Loucy (cell line): ENCODE measurements around the gene SMPD2.

Experiments used
- H2AFZ ChIP-seq: fragments of 200-600 bp; sonication (generic); 2 replicates; pipeline ENCODE4 v1.6.0; 2016; ENCODE audit warnings: antibody characterized with exemption, mild to moderate bottlenecking, low read length, moderate library complexity
- H3F3A ChIP-seq: fragments of 200-600 bp; 2 replicates; pipeline ENCODE4 v1.6.0; 2016; ENCODE audit warnings: antibody characterized with exemption, low read depth, mild to moderate bottlenecking
- H3K27me3 ChIP-seq: fragments of 200-600 bp; sonication (generic); 2 replicates; pipeline ENCODE4 v1.6.1; 2014; ENCODE audit warnings: low read length, mild to moderate bottlenecking; ENCODE audit not compliant: insufficient read depth, poor library complexity, severe bottlenecking
- H3K36me3 ChIP-seq: fragments of 200-600 bp; sonication (generic); 2 replicates; pipeline ENCODE4 v1.6.1; 2016; ENCODE audit warnings: low read length; ENCODE audit not compliant: insufficient read depth
- H3K4me1 ChIP-seq: fragments of 200-600 bp; sonication (generic); 2 replicates; pipeline ENCODE4 v1.5.1; 2014; ENCODE audit warnings: low read length, mild to moderate bottlenecking; ENCODE audit not compliant: insufficient read depth, poor library complexity, severe bottlenecking
- H3K4me2 ChIP-seq: fragments of 200-600 bp; sonication (generic); 2 replicates; pipeline ENCODE4 v1.6.0; 2014; ENCODE audit warnings: antibody characterized with exemption, low read length, low read depth, mild to moderate bottlenecking; ENCODE audit not compliant: poor library complexity, severe bottlenecking
- H3K4me3 ChIP-seq: fragments of 200-600 bp; sonication (generic); 2 replicates; pipeline ENCODE4 v1.5.1; 2014; ENCODE audit warnings: low read length, mild to moderate bottlenecking, mixed read lengths; ENCODE audit not compliant: poor library complexity, severe bottlenecking
- H3K79me2 ChIP-seq: fragments of 200-600 bp; sonication (generic); 2 replicates; pipeline ENCODE4 v1.6.1; 2014; ENCODE audit warnings: low read length; ENCODE audit not compliant: insufficient read depth
- H3K9ac ChIP-seq: fragments of 200-600 bp; sonication (generic); 2 replicates; pipeline ENCODE4 v1.6.0; 2014; ENCODE audit warnings: mild to moderate bottlenecking, low read depth, low read length, moderate library complexity; ENCODE audit not compliant: poor library complexity, severe bottlenecking
- H3K9me2 ChIP-seq: fragments of 200-600 bp; sonication (generic); replicated peaks from 2 replicates; pipeline ENCODE4 v1.6.1; 2016; ENCODE audit warnings: low read depth, low read length, mixed read lengths
- H3K9me3 ChIP-seq: fragments of 200-600 bp; sonication (generic); 2 replicates; pipeline ENCODE4 v1.6.1; 2014; ENCODE audit warnings: mild to moderate bottlenecking, antibody characterized with exemption, low read length, low read depth; ENCODE audit not compliant: insufficient read depth
- H4K20me1 ChIP-seq: fragments of 200-600 bp; sonication (generic); 2 replicates; pipeline ENCODE4 v1.6.0; 2014; ENCODE audit warnings: antibody characterized with exemption, low read length, mild to moderate bottlenecking; ENCODE audit not compliant: insufficient read depth, poor library complexity, severe bottlenecking
- EZH2phosphoT487 ChIP-seq: fragments of 200-600 bp; IDR thresholded peaks from 2 replicates; pipeline ENCODE4 v1.6.1; 2018; ENCODE audit warnings: antibody characterized with exemption, mild to moderate bottlenecking, moderate library complexity, borderline replicate concordance
- TF ChIP-seq, protein P1 (sequence below): fragments of 200-600 bp; sonication (generic); conservative IDR thresholded peaks from 2 replicates; pipeline ENCODE4 v1.5.1; 2014; ENCODE audit warnings: mild to moderate bottlenecking, antibody characterized with exemption, low read length

The SMPD2 gene

DNA sequence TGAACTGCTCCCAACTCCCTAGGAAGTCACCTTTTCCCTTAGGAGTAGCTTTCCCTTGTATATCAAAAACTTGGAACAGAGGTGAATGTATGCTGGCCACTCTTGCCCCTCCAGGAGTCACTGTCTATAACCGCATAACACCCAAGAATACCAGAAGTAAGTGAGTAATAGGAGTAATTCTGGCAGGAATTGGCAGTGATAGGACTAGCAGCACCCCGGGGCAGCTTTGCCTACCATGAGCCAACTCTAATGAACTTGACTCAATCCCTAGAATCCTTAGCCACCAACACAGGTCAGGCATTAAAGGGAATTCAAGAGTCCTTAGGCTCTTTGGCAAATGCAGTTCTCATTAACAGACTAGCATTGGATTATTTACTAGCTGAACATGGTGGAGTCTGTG is 29.5 kb upstream of the SMPD2 start:
- no peak overlapping the region for H2AFZ ChIP-seq
- no peaks in the 10 kb centered on the region for H3F3A ChIP-seq
- no peaks in the 10 kb centered on the region for H3K79me2 ChIP-seq
- no peaks in the 10 kb centered on the region for H3K36me3 ChIP-seq
- no peaks in the 10 kb centered on the region for H3K9me2 ChIP-seq
- H3K9ac ChIP-seq = no peak overlapping the region
- peaks cover 8% of the 10 kb centered on the region for H3K4me1 ChIP-seq
- TF ChIP-seq EZH2phosphoT487 = no peak
- TF ChIP-seq, protein P1, sequence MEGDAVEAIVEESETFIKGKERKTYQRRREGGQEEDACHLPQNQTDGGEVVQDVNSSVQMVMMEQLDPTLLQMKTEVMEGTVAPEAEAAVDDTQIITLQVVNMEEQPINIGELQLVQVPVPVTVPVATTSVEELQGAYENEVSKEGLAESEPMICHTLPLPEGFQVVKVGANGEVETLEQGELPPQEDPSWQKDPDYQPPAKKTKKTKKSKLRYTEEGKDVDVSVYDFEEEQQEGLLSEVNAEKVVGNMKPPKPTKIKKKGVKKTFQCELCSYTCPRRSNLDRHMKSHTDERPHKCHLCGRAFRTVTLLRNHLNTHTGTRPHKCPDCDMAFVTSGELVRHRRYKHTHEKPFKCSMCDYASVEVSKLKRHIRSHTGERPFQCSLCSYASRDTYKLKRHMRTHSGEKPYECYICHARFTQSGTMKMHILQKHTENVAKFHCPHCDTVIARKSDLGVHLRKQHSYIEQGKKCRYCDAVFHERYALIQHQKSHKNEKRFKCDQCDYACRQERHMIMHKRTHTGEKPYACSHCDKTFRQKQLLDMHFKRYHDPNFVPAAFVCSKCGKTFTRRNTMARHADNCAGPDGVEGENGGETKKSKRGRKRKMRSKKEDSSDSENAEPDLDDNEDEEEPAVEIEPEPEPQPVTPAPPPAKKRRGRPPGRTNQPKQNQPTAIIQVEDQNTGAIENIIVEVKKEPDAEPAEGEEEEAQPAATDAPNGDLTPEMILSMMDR = no peak
- H3K4me3 ChIP-seq = no peak overlapping the region
- H3K27me3 ChIP-seq = no peaks in the 10 kb centered on the region
- no peaks in the 10 kb centered on the region for H3K9me3 ChIP-seq
- H4K20me1 ChIP-seq = no peaks in the 10 kb centered on the region
- no peak overlapping the region for H3K4me2 ChIP-seq

DNA sequence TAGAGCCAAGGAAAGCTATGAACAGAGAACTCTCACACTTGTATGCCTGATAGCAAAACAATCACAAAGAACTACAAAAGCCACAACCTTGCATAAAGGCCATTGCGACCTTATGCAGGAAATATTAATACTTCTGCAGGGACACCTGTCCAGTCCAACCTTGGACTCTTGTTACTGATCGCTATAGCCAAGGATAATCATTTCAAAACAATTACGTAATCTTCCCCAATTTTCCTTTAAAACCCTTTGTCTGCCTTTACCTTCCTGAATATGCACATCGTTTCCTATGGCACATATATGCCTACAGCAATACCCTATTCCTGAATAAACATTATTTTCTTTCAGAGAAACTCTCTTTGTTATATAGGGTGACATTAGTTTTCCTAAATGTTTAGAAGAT is 22.9 kb upstream of the SMPD2 start:
- H3K4me2 ChIP-seq = no peak overlapping the region
- no peak overlapping the region for H3K4me3 ChIP-seq
- no peak overlapping the region for H2AFZ ChIP-seq
- no peaks in the 10 kb centered on the region for H3K9me2 ChIP-seq
- no peaks in the 10 kb centered on the region for H3F3A ChIP-seq
- H3K9ac ChIP-seq = no peak overlapping the region
- TF ChIP-seq EZH2phosphoT487 = no peak
- TF ChIP-seq, protein P1 = no peak
- peaks cover 9% of the 10 kb centered on the region for H3K4me1 ChIP-seq
- H4K20me1 ChIP-seq = no peaks in the 10 kb centered on the region
- no peaks in the 10 kb centered on the region for H3K36me3 ChIP-seq
- no peaks in the 10 kb centered on the region for H3K9me3 ChIP-seq
- no peaks in the 10 kb centered on the region for H3K27me3 ChIP-seq
- no peaks in the 10 kb centered on the region for H3K79me2 ChIP-seq

DNA sequence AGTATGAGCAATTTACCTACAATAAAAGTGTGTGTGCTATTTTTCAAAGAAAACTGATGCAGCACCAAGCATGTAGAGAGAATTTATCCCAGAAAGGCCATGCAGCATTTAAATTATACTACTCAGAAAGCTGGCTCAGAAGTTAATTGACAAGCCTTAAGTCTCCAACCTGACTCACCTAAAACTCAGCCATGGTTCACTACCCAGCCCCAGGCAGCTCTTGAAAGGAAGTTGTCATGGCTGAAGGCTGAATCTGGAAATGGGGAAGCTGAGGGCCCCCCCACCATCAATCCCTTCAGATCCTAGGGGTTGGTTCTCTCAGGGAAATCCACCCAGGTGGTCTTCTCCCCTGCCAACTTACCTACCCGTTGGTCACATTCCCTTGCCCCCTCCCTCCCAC is 19.8 kb upstream of the SMPD2 start:
- Histone ChIP-seq H2AFZ (no peak overlapping the region), H3K4me2 (no peak overlapping the region), H4K20me1 (no peaks in the 10 kb centered on the region), H3K9ac (no peak overlapping the region), H3K4me1 (peaks cover 4% of the 10 kb centered on the region), H3K79me2 (no peaks in the 10 kb centered on the region), H3K9me2 (no peaks in the 10 kb centered on the region), H3K9me3 (no peaks in the 10 kb centered on the region), H3K4me3 (no peak overlapping the region), H3K36me3 (no peaks in the 10 kb centered on the region), H3K27me3 (no peaks in the 10 kb centered on the region), H3F3A (no peaks in the 10 kb centered on the region)
- TF ChIP-seq, protein P1 = no peak
- TF ChIP-seq EZH2phosphoT487 = no peak
